Measurements from ENCODE around the gene DVL2. TPM values are rescaled to one million over a fixed set of nuclear protein-coding genes. Genes with fewer than 3 reads are reported as not detected.

Gene DVL2
- total and polyA plus RNA-seq, 2 of the 13 experiments (the other 11 are each of a cell fraction or from before 2014, with no cell fraction given): 5.7 to 38.2 TPM

GRCh38 chr17:7177191-7177953 is 56.9 kb downstream of the DVL2 start (continued):
- TF ChIP-seq, protein P1, sequence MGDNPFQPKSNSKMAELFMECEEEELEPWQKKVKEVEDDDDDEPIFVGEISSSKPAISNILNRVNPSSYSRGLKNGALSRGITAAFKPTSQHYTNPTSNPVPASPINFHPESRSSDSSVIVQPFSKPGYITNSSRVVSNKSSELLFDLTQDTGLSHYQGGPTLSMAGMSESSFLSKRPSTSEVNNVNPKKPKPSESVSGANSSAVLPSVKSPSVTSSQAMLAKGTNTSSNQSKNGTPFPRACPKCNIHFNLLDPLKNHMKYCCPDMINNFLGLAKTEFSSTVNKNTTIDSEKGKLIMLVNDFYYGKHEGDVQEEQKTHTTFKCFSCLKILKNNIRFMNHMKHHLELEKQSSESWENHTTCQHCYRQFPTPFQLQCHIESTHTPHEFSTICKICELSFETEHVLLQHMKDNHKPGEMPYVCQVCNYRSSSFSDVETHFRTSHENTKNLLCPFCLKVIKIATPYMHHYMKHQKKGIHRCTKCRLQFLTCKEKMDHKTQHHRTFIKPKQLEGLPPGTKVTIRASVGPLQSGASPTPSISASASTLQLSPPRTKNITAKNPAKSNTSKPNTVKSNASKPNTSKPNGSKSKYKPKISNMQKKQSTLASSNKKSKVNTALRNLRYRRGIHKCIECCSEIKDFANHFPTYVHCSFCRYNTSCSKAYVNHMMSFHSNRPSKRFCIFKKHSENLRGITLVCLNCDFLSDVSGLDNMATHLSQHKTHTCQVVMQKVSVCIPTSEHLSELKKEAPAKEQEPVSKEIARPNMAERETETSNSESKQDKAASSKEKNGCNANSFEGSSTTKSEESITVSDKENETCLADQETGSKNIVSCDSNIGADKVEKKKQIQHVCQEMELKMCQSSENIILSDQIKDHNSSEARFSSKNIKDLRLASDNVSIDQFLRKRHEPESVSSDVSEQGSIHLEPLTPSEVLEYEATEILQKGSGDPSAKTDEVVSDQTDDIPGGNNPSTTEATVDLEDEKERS (CRISPR knock-in tag; IDR thresholded peaks at IDR 0.05): peak; percentile 73
- TF ChIP-seq ELF3 (CRISPR knock-in tag; IDR thresholded peaks at IDR 0.05): peak; percentile 59; the same call in 1 of the 2 replicates
- TF ChIP-seq ZGPAT (CRISPR knock-in tag; IDR thresholded peaks at IDR 0.05): no peak; the same call in 1 of the 2 replicates
- TF ChIP-seq ARNT (IDR thresholded peaks at IDR 0.05): no peak
- peak; percentile 28; the same call in 1 of the 2 replicates for TF ChIP-seq ZNF619 (CRISPR knock-in tag; IDR thresholded peaks at IDR 0.05)
- no peak; the same call in 1 of the 2 replicates for TF ChIP-seq POLR2AphosphoS5 (IDR thresholded peaks at IDR 0.05; ENCODE audit: low read depth, low read length)
- TF ChIP-seq NFKB2 (CRISPR knock-in tag; IDR thresholded peaks at IDR 0.05; ENCODE audit: borderline replicate concordance): 0 out of 2 replicates have a peak, but pooled peaks have one; percentile 26
- TF ChIP-seq, protein P2, sequence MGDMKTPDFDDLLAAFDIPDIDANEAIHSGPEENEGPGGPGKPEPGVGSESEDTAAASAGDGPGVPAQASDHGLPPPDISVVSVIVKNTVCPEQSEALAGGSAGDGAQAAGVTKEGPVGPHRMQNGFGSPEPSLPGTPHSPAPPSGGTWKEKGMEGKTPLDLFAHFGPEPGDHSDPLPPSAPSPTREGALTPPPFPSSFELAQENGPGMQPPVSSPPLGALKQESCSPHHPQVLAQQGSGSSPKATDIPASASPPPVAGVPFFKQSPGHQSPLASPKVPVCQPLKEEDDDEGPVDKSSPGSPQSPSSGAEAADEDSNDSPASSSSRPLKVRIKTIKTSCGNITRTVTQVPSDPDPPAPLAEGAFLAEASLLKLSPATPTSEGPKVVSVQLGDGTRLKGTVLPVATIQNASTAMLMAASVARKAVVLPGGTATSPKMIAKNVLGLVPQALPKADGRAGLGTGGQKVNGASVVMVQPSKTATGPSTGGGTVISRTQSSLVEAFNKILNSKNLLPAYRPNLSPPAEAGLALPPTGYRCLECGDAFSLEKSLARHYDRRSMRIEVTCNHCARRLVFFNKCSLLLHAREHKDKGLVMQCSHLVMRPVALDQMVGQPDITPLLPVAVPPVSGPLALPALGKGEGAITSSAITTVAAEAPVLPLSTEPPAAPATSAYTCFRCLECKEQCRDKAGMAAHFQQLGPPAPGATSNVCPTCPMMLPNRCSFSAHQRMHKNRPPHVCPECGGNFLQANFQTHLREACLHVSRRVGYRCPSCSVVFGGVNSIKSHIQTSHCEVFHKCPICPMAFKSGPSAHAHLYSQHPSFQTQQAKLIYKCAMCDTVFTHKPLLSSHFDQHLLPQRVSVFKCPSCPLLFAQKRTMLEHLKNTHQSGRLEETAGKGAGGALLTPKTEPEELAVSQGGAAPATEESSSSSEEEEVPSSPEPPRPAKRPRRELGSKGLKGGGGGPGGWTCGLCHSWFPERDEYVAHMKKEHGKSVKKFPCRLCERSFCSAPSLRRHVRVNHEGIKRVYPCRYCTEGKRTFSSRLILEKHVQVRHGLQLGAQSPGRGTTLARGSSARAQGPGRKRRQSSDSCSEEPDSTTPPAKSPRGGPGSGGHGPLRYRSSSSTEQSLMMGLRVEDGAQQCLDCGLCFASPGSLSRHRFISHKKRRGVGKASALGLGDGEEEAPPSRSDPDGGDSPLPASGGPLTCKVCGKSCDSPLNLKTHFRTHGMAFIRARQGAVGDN (CRISPR knock-in tag; IDR thresholded peaks at IDR 0.05): peak; percentile 75
- TF ChIP-seq ETV5 (CRISPR knock-in tag; IDR thresholded peaks at IDR 0.05; ENCODE audit: borderline replicate concordance): peak; percentile 18; the same call in 1 of the 2 replicates
- TF ChIP-seq, protein P3, sequence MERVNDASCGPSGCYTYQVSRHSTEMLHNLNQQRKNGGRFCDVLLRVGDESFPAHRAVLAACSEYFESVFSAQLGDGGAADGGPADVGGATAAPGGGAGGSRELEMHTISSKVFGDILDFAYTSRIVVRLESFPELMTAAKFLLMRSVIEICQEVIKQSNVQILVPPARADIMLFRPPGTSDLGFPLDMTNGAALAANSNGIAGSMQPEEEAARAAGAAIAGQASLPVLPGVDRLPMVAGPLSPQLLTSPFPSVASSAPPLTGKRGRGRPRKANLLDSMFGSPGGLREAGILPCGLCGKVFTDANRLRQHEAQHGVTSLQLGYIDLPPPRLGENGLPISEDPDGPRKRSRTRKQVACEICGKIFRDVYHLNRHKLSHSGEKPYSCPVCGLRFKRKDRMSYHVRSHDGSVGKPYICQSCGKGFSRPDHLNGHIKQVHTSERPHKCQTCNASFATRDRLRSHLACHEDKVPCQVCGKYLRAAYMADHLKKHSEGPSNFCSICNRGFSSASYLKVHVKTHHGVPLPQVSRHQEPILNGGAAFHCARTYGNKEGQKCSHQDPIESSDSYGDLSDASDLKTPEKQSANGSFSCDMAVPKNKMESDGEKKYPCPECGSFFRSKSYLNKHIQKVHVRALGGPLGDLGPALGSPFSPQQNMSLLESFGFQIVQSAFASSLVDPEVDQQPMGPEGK (CRISPR knock-in tag; IDR thresholded peaks at IDR 0.05): peak; percentile 75
- peak; percentile 13; the same call in 1 of the 2 replicates for TF ChIP-seq UBTF (CRISPR knock-in tag; IDR thresholded peaks at IDR 0.05)
- 0 out of 2 replicates have a peak, but pooled peaks have one; percentile 13 for TF ChIP-seq ZNF616 (CRISPR knock-in tag; IDR thresholded peaks at IDR 0.05; ENCODE audit: low read depth)
- TF ChIP-seq ZNF460 (CRISPR knock-in tag; IDR thresholded peaks at IDR 0.05; ENCODE audit: borderline replicate concordance): peak; percentile 31; the same call in 1 of the 2 replicates
- peak; percentile 18; the same call in 1 of the 2 replicates for TF ChIP-seq RELA (CRISPR knock-in tag; IDR thresholded peaks at IDR 0.05)

All from HepG2 (cell line).